Brain pericyte (primary cell): ENCODE data around the gene SEMA4D.

ENCODE experiments used
- DNase-seq: peaks from one replicate; pipeline ENCODE4 v3.0.0-alpha.2; 2012; ENCODE audit warnings: low read depth, low spot score

SEMA4D gene

DNA sequence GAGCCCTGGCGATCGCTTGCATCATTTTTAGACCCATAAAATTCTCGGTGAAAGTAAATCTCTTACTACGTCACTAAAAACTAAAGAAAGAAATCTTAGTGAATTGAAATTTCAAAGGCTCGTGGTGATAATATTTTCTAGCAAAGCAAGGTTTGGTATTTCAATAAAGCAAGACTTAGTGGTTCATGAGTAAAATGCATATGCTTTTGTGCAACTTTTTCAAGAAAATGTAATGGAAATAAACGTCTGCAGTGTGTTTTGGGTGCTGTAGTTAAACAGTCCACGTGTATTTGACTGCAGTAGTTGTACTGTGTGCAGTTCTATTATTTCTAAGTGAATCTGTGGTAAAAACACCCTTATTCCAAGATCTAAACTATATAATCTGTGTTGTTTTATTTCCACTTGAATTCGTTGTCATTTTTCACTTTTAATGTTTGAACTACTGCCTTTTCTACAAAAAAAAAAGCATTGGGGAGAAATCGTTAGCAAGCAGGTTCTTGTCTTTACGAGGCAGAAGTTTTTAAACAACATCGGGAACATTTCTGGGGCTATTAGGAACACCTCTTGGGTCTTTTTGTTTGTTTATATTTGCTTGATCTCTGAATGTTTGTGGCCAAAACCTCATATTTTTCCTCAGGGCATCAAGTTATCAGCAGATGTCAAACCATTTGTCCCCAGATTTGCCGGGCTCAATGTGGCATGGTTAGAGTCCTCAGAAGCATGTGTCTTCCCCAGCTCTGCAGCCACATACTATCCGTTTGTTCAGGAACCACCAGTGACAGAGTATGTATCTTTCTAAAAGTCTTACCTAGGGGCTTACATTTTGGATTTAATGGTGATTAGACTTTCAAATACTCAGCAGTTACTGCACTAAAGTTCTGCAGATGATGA lies 178.7 kb downstream of the SEMA4D start:
- DNase-seq, result no peak

GRCh38 chr9:89318123-89319014 lies 179.5 kb downstream of the SEMA4D start, which contains the start of gene SECISBP2:
SECISBP2 (plus strand) TSS chr9:89318500; CDS start chr9:89318577, 77 bp downstream.
- peak; percentile 85 for DNase-seq

- no peak for DNase-seq
Measured at GRCh38 chr9:89317282-89317681, 180.6 kb downstream of the SEMA4D start.

GRCh38 chr9:89315482-89315881 lies 182.4 kb downstream of the SEMA4D start:
- no peak for DNase-seq

GRCh38 chr9:89314955-89315354 lies 183.0 kb downstream of the SEMA4D start:
- DNase-seq, result no peak

GRCh38 chr9:89313842-89314241 lies 184.1 kb downstream of the SEMA4D start:
- DNase-seq, result no peak

- no peak for DNase-seq
Measured at GRCh38 chr9:89312222-89312571, 185.7 kb downstream of the SEMA4D start.

- no peak for DNase-seq
Measured at GRCh38 chr9:89311346-89312221, 186.3 kb downstream of the SEMA4D start.
